HCT116 (cell line): ENCODE results near the gene RFPL2. TPM values are rescaled to one million over a fixed set of nuclear protein-coding genes. Genes with fewer than 3 reads are reported as not detected.

Experiments
- ATAC-seq: fragments of 200-7000 bp; cut with Tn5 transposase; 2 replicates; pipeline ENCODE4 v1.9.1; 2020; ENCODE audit warnings: mild to moderate bottlenecking, moderate library complexity
- BruUV-seq: library from RNA; stranded (reverse); fragments of 400-500 nt; replicated peaks from 2 replicates; lab custom pipeline; 2021; lab: Mats Ljungman, UMichigan
- CTCF ChIA-PET: fragments of 300-600 bp; sonication (Branson Sonifier 250); formaldehyde crosslinking; loops from one replicate; lab custom pipeline; 2021; ENCODE audit warnings: antibody characterized with exemption; lab: Charles Lee
- POLR2A ChIA-PET: fragments of 300-600, 350-600 bp; sonication (Branson Sonifier 250); formaldehyde crosslinking; loops from one replicate; lab custom pipeline; 2021; ENCODE audit warnings: antibody characterized with exemption; lab: Charles Lee
- RAD21 ChIA-PET, 2 experiments: fragments of 300-600 bp; sonication (Branson Sonifier 250); formaldehyde crosslinking; loops; one replicate each; lab custom pipeline; 2023; ENCODE audit warnings: low total read pairs in 2 of 2; ENCODE audit not compliant: uncharacterized antibody in 2 of 2, unreplicated experiment in 2 of 2, low non-redundant PET in 1 of 2; lab: Charles Lee
- DNase-seq: peaks from one replicate; pipeline ENCODE4 v3.0.0-alpha.2; 2010; ENCODE audit warnings: low read depth, low spot score
- H2AFZ ChIP-seq: fragments of 200-600 bp; shearing (Covaris generic), sonication (generic); 2 replicates; pipeline ENCODE4 v1.6.1; 2017; ENCODE audit warnings: low read depth, mixed run types, mixed read lengths, antibody characterized with exemption, low read length; ENCODE audit not compliant: poor library complexity, severe bottlenecking
- H3K27ac ChIP-seq: 2 replicates; pipeline ENCODE4 v1.5.1; 2012; ENCODE audit warnings: low read depth, low read length
- H3K27me3 ChIP-seq: fragments of 200-600 bp; sonication (generic); 2 replicates; pipeline ENCODE4 v1.6.1; 2016; ENCODE audit warnings: mixed run types, low read length, mixed read lengths; ENCODE audit not compliant: insufficient read depth
- H3K36me3 ChIP-seq, 2 experiments: fragments of 200-500 bp in 1 of 2; fragments of 200-600 bp in 1 of 2; sonication (Bioruptor generic) in 1 of 2; sonication (generic) in 1 of 2; 2 replicates each; pipeline versions ENCODE4 v1.5.1 to v1.6.1; 2014 to 2016; ENCODE audit warnings: low read length in 2 of 2, inconsistent platforms in 1 of 2, mixed read lengths in 1 of 2, mixed run types in 1 of 2; ENCODE audit not compliant: insufficient read depth in 2 of 2, control insufficient read depth in 1 of 2
- H3K4me1 ChIP-seq, 2 experiments: fragments of 200-600 bp in 1 of 2; sonication (generic) in 1 of 2; 2 replicates each; pipeline versions ENCODE4 v1.5.1 to v1.6.1; 2012 to 2017; ENCODE audit warnings: low read length in 2 of 2, inconsistent platforms in 1 of 2, mild to moderate bottlenecking in 1 of 2, mixed read lengths in 1 of 2, mixed run types in 1 of 2, moderate library complexity in 1 of 2; ENCODE audit not compliant: insufficient read depth in 2 of 2, control insufficient read depth in 1 of 2
- H3K4me2 ChIP-seq: fragments of 200-600 bp; sonication (generic); 2 replicates; pipeline ENCODE4 v1.6.1; 2017; ENCODE audit warnings: mixed run types, low read length, mixed read lengths
- H3K4me3 ChIP-seq, 2 experiments: fragments of 200-600 bp in 1 of 2; sonication (generic) in 1 of 2; replicated peaks in 1 of 2; 2 replicates each; pipeline ENCODE4 v1.5.1; 2011 to 2016; ENCODE audit warnings: low read length in 2 of 2, control low read depth in 1 of 2, low read depth in 1 of 2, mild to moderate bottlenecking in 1 of 2, mixed read lengths in 1 of 2, mixed run types in 1 of 2
- H3K79me2 ChIP-seq: fragments of 200-600 bp; sonication (generic); 2 replicates; pipeline ENCODE4 v1.6.1; 2017; ENCODE audit warnings: mild to moderate bottlenecking, mixed run types, low read length, moderate library complexity, mixed read lengths; ENCODE audit not compliant: insufficient read depth
- H3K9ac ChIP-seq: fragments of 200-600 bp; sonication (generic); 2 replicates; pipeline ENCODE4 v1.6.1; 2016; ENCODE audit warnings: low read length, mixed read lengths
- H3K9me2 ChIP-seq: fragments of 200-600 bp; sonication (generic), shearing (Covaris generic); 2 replicates; pipeline ENCODE4 v1.6.1; 2017; ENCODE audit warnings: mixed run types, mild to moderate bottlenecking, moderate library complexity; ENCODE audit not compliant: insufficient read depth
- H3K9me3 ChIP-seq, 2 experiments: fragments of 200-500 bp in 1 of 2; fragments of 200-600 bp in 1 of 2; sonication (Bioruptor generic) in 1 of 2; sonication (generic) in 1 of 2; 2 replicates each; pipeline ENCODE4 v1.6.1; 2014 to 2017; ENCODE audit warnings: low read length in 2 of 2, mixed read lengths in 2 of 2, inconsistent platforms in 1 of 2, low read depth in 1 of 2, mild to moderate bottlenecking in 1 of 2, mixed run types in 1 of 2, moderate library complexity in 1 of 2; ENCODE audit not compliant: control insufficient read depth in 1 of 2, insufficient read depth in 1 of 2
- H4K20me1 ChIP-seq: fragments of 200-600 bp; sonication (generic), shearing (Covaris generic); 2 replicates; pipeline ENCODE4 v1.6.1; 2017; ENCODE audit warnings: mixed run types, mild to moderate bottlenecking, moderate library complexity; ENCODE audit not compliant: insufficient read depth
- CBX3 ChIP-seq: IDR thresholded peaks from 2 replicates; pipeline ENCODE4 v1.6.1; 2012; ENCODE audit warnings: low read depth
- CEBPB ChIP-seq: IDR thresholded peaks from 2 replicates; pipeline ENCODE4 v1.6.1; 2012; ENCODE audit warnings: low read depth
- EZH2 ChIP-seq: fragments of 200-600 bp; sonication (generic); IDR thresholded peaks from 2 replicates; pipeline ENCODE4 v1.6.1; 2017; ENCODE audit warnings: antibody characterized with exemption, mixed run types
- JUND ChIP-seq: IDR thresholded peaks from 2 replicates; pipeline ENCODE4 v1.6.1; 2012
- POLR2A ChIP-seq: IDR thresholded peaks from 2 replicates; pipeline ENCODE4 v1.7.0; 2011; ENCODE audit warnings: borderline replicate concordance; ENCODE audit not compliant: insufficient read depth, insufficient read length; ENCODE audit errors: extremely low read depth
- SIN3A ChIP-seq: IDR thresholded peaks from 2 replicates; pipeline ENCODE4 v1.6.1; 2012; ENCODE audit warnings: low read depth
- SRF ChIP-seq: IDR thresholded peaks from 2 replicates; pipeline ENCODE4 v1.6.1; 2012; ENCODE audit warnings: low read depth
- ZFX ChIP-seq: fragments of 450-650 bp; IDR thresholded peaks from 2 replicates; pipeline ENCODE4 v1.6.1; 2017
- ZNF274 ChIP-seq: fragments of 200-500 bp; sonication (Bioruptor generic); IDR thresholded peaks from 2 replicates; pipeline ENCODE4 v1.6.1; 2014; ENCODE audit warnings: mild to moderate bottlenecking, low read depth, low read length, inconsistent platforms
- intact Hi-C: fragments of 100-400 bp; cut with micrococcal nuclease; formaldehyde crosslinking; loops from 2 replicates; pipeline ENCODE4 v1.10.0; 2022
- total RNA-seq: library from RNA; stranded (reverse); gene quantifications from one replicate; pipeline ENCODE4 v1.2.1, GENCODE V29; 2021; ENCODE audit not compliant: unreplicated experiment
- TF ChIP-seq, protein P1 (sequence below): IDR thresholded peaks from 2 replicates; pipeline ENCODE4 v1.6.1; 2012
- TF ChIP-seq, protein P2 (sequence below), 3 experiments: fragments of 200-600 bp in 1 of 3; sonication (generic) in 1 of 3; IDR thresholded peaks in 2 of 3; conservative IDR thresholded peaks in 1 of 3; 2 replicates each; pipeline ENCODE4 v1.5.1; 2012 to 2017; ENCODE audit warnings: low read depth in 2 of 3, low read length in 2 of 3, antibody characterized with exemption in 1 of 3, borderline replicate concordance in 1 of 3, control low read depth in 1 of 3, mild to moderate bottlenecking in 1 of 3, mixed read lengths in 1 of 3, mixed run types in 1 of 3, moderate library complexity in 1 of 3; ENCODE audit not compliant: insufficient read depth in 1 of 3

Gene RFPL2
- total RNA-seq, 1 experiment from 2014 or later: 0.61 TPM

DNA sequence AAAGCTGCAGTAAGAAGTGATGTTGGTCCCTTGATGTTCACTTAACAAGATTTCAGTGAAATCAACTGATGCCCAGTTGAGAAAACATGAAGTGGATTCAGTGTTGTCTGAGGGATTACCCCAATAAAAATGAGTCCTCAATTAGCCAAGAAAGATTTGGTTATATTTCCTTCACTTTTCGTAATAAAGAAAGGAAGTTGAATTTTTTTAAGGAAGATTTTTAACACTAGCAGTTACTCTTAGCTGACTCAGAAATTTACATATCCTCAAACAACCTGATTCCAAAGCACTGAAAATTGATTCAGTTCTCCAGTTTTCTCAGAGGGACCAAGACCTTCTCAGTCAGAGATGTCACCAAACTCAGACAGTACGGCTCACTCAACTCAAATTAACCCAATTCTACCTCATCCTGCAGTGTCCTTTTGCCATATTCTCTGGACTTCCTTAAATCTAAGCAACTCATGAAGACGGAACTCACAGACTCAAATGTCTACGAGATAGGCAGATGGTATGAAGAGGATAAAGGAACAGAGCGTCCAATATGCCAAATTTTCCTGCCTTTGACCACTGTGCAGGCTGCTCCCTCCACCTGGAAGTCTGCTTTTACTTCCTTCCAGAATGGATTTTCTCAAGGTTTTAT lies 27.4 kb upstream of the RFPL2 start:
- H3K27ac ChIP-seq: no peak overlapping the region
- no peak overlapping the region for H3K4me3 ChIP-seq
- no peak for DNase-seq
- no peak for ATAC-seq
- H4K20me1 ChIP-seq: no peaks in the 10 kb centered on the region
- H3K4me2 ChIP-seq: no peak overlapping the region
- no peaks in the 10 kb centered on the region for H3K4me1 ChIP-seq
- no TSS peak for BruUV-seq
- no peaks in the 10 kb centered on the region for H3K9me2 ChIP-seq
- no peaks in the 10 kb centered on the region for H3K36me3 ChIP-seq
- no peaks in the 10 kb centered on the region for H3K27me3 ChIP-seq
- intact Hi-C loops: no loop called here
- H3K9ac ChIP-seq: no peak overlapping the region
- TF ChIP-seq POLR2A (no peak), ZNF274 (no peak), CBX3 (no peak), JUND (no peak), CEBPB (no peak), EZH2 (no peak), SRF (no peak), SIN3A (no peak), ZFX (no peak)
- TF ChIP-seq, protein P1, sequence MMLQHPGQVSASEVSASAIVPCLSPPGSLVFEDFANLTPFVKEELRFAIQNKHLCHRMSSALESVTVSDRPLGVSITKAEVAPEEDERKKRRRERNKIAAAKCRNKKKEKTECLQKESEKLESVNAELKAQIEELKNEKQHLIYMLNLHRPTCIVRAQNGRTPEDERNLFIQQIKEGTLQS: no peak
- TF ChIP-seq, protein P2, sequence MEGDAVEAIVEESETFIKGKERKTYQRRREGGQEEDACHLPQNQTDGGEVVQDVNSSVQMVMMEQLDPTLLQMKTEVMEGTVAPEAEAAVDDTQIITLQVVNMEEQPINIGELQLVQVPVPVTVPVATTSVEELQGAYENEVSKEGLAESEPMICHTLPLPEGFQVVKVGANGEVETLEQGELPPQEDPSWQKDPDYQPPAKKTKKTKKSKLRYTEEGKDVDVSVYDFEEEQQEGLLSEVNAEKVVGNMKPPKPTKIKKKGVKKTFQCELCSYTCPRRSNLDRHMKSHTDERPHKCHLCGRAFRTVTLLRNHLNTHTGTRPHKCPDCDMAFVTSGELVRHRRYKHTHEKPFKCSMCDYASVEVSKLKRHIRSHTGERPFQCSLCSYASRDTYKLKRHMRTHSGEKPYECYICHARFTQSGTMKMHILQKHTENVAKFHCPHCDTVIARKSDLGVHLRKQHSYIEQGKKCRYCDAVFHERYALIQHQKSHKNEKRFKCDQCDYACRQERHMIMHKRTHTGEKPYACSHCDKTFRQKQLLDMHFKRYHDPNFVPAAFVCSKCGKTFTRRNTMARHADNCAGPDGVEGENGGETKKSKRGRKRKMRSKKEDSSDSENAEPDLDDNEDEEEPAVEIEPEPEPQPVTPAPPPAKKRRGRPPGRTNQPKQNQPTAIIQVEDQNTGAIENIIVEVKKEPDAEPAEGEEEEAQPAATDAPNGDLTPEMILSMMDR (IDR thresholded peaks at IDR 0.05 in 2 of 3, conservative IDR thresholded peaks at IDR 0.05 in 1 of 3; ENCODE audit: borderline replicate concordance in 1 of 3, insufficient read depth in 1 of 3, low read depth in 2 of 3, low read length in 2 of 3): no peak
- H3K9me3 ChIP-seq: no peaks in the 10 kb centered on the region
- RAD21 ChIA-PET: no interaction called here
- POLR2A ChIA-PET: no interaction called here
- CTCF ChIA-PET: no interaction called here
- H2AFZ ChIP-seq: no peak overlapping the region
- no peaks in the 10 kb centered on the region for H3K79me2 ChIP-seq
